Activated naive CD4-positive, alpha-beta T cell treated with anti-CD3 and anti-CD28 coated beads, Interleukin-2, amount 50 U/mL, for 24 hours (primary cell): ENCODE measurements around the gene SETBP1.

Experiments used
- H3K27ac Mint-ChIP-seq: one replicate; pipeline ENCODE4 v1.8.0; 2021; ENCODE audit warnings: mild to moderate bottlenecking, mixed read lengths
- H3K27me3 Mint-ChIP-seq: one replicate; pipeline ENCODE4 v1.8.0; 2021; ENCODE audit warnings: mixed read lengths
- H3K36me3 Mint-ChIP-seq: one replicate; pipeline ENCODE4 v1.8.0; 2021; ENCODE audit warnings: mixed read lengths
- H3K4me1 Mint-ChIP-seq: one replicate; pipeline ENCODE4 v1.8.0; 2021; ENCODE audit warnings: mixed read lengths
- H3K4me3 Mint-ChIP-seq: one replicate; pipeline ENCODE4 v1.8.0; 2021; ENCODE audit warnings: mild to moderate bottlenecking, mixed read lengths
- H3K9me3 Mint-ChIP-seq: one replicate; pipeline ENCODE4 v1.8.0; 2021; ENCODE audit warnings: mixed read lengths

Gene SETBP1

GRCh38 chr18:44671914-44672313 is 8.8 kb upstream of the SETBP1 start:
- Mint-ChIP-seq H3K4me1 (no peaks in the 10 kb centered on the region), H3K27ac (no peak overlapping the region), H3K27me3 (peaks cover 12% of the 10 kb centered on the region), H3K9me3 (no peaks in the 10 kb centered on the region), H3K4me3 (no peak overlapping the region), H3K36me3 (no peaks in the 10 kb centered on the region)

- Mint-ChIP-seq H3K4me3 (no peak overlapping the region), H3K27ac (no peak overlapping the region), H3K36me3 (no peaks in the 10 kb centered on the region), H3K9me3 (no peaks in the 10 kb centered on the region), H3K27me3 (peaks cover 14% of the 10 kb centered on the region), H3K4me1 (no peaks in the 10 kb centered on the region)
These were observed 8.2 kb upstream of the SETBP1 start for GRCh38 chr18:44672506-44672905.

- Mint-ChIP-seq H3K9me3 (no peaks in the 10 kb centered on the region), H3K4me3 (no peak overlapping the region), H3K27ac (no peak overlapping the region), H3K36me3 (no peaks in the 10 kb centered on the region), H3K4me1 (no peaks in the 10 kb centered on the region), H3K27me3 (peaks cover 20% of the 10 kb centered on the region)
These were observed 7.3 kb upstream of the SETBP1 start for GRCh38 chr18:44673256-44673880.

GRCh38 chr18:44677933-44678332 is 2.8 kb upstream of the SETBP1 start:
- Mint-ChIP-seq H3K4me3 (no peak overlapping the region), H3K27ac (no peak overlapping the region), H3K4me1 (peaks cover 3% of the 10 kb centered on the region)

GRCh38 chr18:44678725-44679055 is 2.0 kb upstream of the SETBP1 start:
- H3K36me3 Mint-ChIP-seq = no peaks in the 10 kb centered on the region
- H3K4me1 Mint-ChIP-seq = peaks cover 3% of the 10 kb centered on the region
- H3K9me3 Mint-ChIP-seq = no peaks in the 10 kb centered on the region
- H3K27me3 Mint-ChIP-seq = peaks cover 24% of the 10 kb centered on the region
- H3K27ac Mint-ChIP-seq = no peak overlapping the region
- H3K4me3 Mint-ChIP-seq = peak overlapping the region; percentile 67

More at GRCh38 chr18:44677933-44678332, 2.8 kb upstream of the SETBP1 start:
- H3K36me3 Mint-ChIP-seq = no peaks in the 10 kb centered on the region
- H3K27me3 Mint-ChIP-seq = peaks cover 23% of the 10 kb centered on the region
- no peaks in the 10 kb centered on the region for H3K9me3 Mint-ChIP-seq

- Mint-ChIP-seq H3K4me3 (peak overlapping the region; percentile 78), H3K9me3 (no peaks in the 10 kb centered on the region), H3K27me3 (peaks cover 26% of the 10 kb centered on the region), H3K4me1 (peaks cover 3% of the 10 kb centered on the region), H3K36me3 (no peaks in the 10 kb centered on the region), H3K27ac (no peak overlapping the region)
These were observed 1.4 kb upstream of the SETBP1 start for GRCh38 chr18:44679056-44679913.

- Mint-ChIP-seq H3K36me3 (no peaks in the 10 kb centered on the region), H3K9me3 (no peaks in the 10 kb centered on the region), H3K4me3 (peak overlapping the region; percentile 78), H3K27me3 (peaks cover 26% of the 10 kb centered on the region), H3K27ac (no peak overlapping the region), H3K4me1 (peaks cover 3% of the 10 kb centered on the region)
These were observed 795 bp upstream of the SETBP1 start for GRCh38 chr18:44679914-44680272.

GRCh38 chr18:44681076-44681970 is 635 bp downstream of the SETBP1 start:
- Mint-ChIP-seq H3K27ac (no peak overlapping the region), H3K27me3 (peaks cover 24% of the 10 kb centered on the region), H3K4me3 (peak overlapping the region; percentile 79), H3K4me1 (peaks cover 3% of the 10 kb centered on the region), H3K9me3 (no peaks in the 10 kb centered on the region), H3K36me3 (no peaks in the 10 kb centered on the region)

- H3K4me3 Mint-ChIP-seq = no peak overlapping the region
- no peak overlapping the region for H3K27ac Mint-ChIP-seq
- H3K36me3 Mint-ChIP-seq = no peaks in the 10 kb centered on the region
- H3K4me1 Mint-ChIP-seq = peaks cover 3% of the 10 kb centered on the region
- H3K27me3 Mint-ChIP-seq = peaks cover 23% of the 10 kb centered on the region
- no peaks in the 10 kb centered on the region for H3K9me3 Mint-ChIP-seq
These were observed 1.6 kb downstream of the SETBP1 start for GRCh38 chr18:44682201-44682870.

- Mint-ChIP-seq H3K4me1 (peaks cover 3% of the 10 kb centered on the region), H3K27me3 (peaks cover 20% of the 10 kb centered on the region), H3K4me3 (no peak overlapping the region), H3K27ac (no peak overlapping the region), H3K36me3 (no peaks in the 10 kb centered on the region), H3K9me3 (no peaks in the 10 kb centered on the region)
These were observed 2.2 kb downstream of the SETBP1 start for GRCh38 chr18:44682871-44683221.

GRCh38 chr18:44683556-44683955 is 2.9 kb downstream of the SETBP1 start:
- no peak overlapping the region for H3K4me3 Mint-ChIP-seq
- H3K4me1 Mint-ChIP-seq = peaks cover 2% of the 10 kb centered on the region
- no peaks in the 10 kb centered on the region for H3K9me3 Mint-ChIP-seq
- H3K36me3 Mint-ChIP-seq = no peaks in the 10 kb centered on the region
- H3K27ac Mint-ChIP-seq = no peak overlapping the region
- peaks cover 13% of the 10 kb centered on the region for H3K27me3 Mint-ChIP-seq

GRCh38 chr18:44685296-44685695 is 4.6 kb downstream of the SETBP1 start:
- no peaks in the 10 kb centered on the region for H3K9me3 Mint-ChIP-seq
- no peak overlapping the region for H3K27ac Mint-ChIP-seq
- no peaks in the 10 kb centered on the region for H3K4me1 Mint-ChIP-seq
- no peak overlapping the region for H3K4me3 Mint-ChIP-seq
- H3K27me3 Mint-ChIP-seq = peaks cover 15% of the 10 kb centered on the region
- H3K36me3 Mint-ChIP-seq = no peaks in the 10 kb centered on the region

- H3K4me1 Mint-ChIP-seq = no peaks in the 10 kb centered on the region
- no peaks in the 10 kb centered on the region for H3K36me3 Mint-ChIP-seq
- no peak overlapping the region for H3K27ac Mint-ChIP-seq
- no peaks in the 10 kb centered on the region for H3K9me3 Mint-ChIP-seq
- H3K4me3 Mint-ChIP-seq = no peak overlapping the region
- H3K27me3 Mint-ChIP-seq = peaks cover 10% of the 10 kb centered on the region
These were observed 5.5 kb downstream of the SETBP1 start for GRCh38 chr18:44686156-44686555.

GRCh38 chr18:44687421-44687820 is 6.7 kb downstream of the SETBP1 start:
- H3K4me3 Mint-ChIP-seq = no peak overlapping the region
- no peaks in the 10 kb centered on the region for H3K9me3 Mint-ChIP-seq
- no peak overlapping the region for H3K27ac Mint-ChIP-seq
- no peaks in the 10 kb centered on the region for H3K4me1 Mint-ChIP-seq
- H3K27me3 Mint-ChIP-seq = peaks cover 10% of the 10 kb centered on the region
- no peaks in the 10 kb centered on the region for H3K36me3 Mint-ChIP-seq

- no peaks in the 10 kb centered on the region for H3K4me1 Mint-ChIP-seq
- peaks cover 9% of the 10 kb centered on the region for H3K27me3 Mint-ChIP-seq
- H3K4me3 Mint-ChIP-seq = no peak overlapping the region
- H3K9me3 Mint-ChIP-seq = no peaks in the 10 kb centered on the region
- H3K27ac Mint-ChIP-seq = no peak overlapping the region
- H3K36me3 Mint-ChIP-seq = peaks cover under 1% of the 10 kb centered on the region
These were observed 9.0 kb downstream of the SETBP1 start for GRCh38 chr18:44689736-44690135.
